GM12892 (cell line): Measurements from ENCODE around the gene COL7A1.

Experiments used
- DNase-seq: peaks from one replicate; pipeline ENCODE4 v3.0.0; 2011; ENCODE audit not compliant: insufficient read length
- FAIRE-seq: peaks from 2 replicates; lab custom pipeline; 2011; peaks lifted over from hg19 to GRCh38; lab: Jason Lieb, UNC
- POLR2A ChIP-seq: IDR thresholded peaks from 2 replicates; pipeline ENCODE4 v1.6.1; 2011; ENCODE audit warnings: low read depth, low read length, control low read depth
- POLR2AphosphoS5 ChIP-seq: IDR thresholded peaks from 2 replicates; pipeline ENCODE4 v1.6.1; 2011; ENCODE audit warnings: low read depth, low read length, control low read depth
- TAF1 ChIP-seq: IDR thresholded peaks from 2 replicates; pipeline ENCODE4 v1.6.1; 2011; ENCODE audit warnings: low read depth, mild to moderate bottlenecking, control low read depth, low read length, borderline replicate concordance

The COL7A1 gene

DNA sequence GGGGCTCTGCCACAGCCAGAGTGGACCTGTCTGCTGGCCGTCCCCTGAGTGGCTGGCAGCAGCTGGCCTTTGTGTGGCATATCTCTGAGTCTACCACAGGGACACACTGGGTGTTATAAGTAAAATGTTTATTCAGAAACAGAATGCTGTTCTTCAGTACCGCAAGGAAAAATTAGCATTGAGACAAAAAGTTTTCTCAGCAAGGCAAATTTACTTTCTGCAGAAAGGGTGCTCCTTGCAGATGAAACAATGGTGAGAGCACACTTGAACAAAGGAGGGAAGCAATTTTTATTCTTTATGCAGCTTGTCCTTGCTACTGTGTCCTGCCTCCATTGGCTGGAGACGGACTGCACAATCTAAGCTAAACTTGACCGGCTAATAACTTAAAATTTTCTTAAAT lies 22.4 kb upstream of the COL7A1 start:
- FAIRE-seq = no peak

GRCh38 chr3:48614044-48614443 lies 18.9 kb upstream of the COL7A1 start:
- TF ChIP-seq POLR2A = no peak
- DNase-seq = no peak
- no peak for FAIRE-seq

More for the DNA sequence above, 22.4 kb upstream of the COL7A1 start:
- no peak for DNase-seq
- TF ChIP-seq POLR2AphosphoS5 (no peak), POLR2A (no peak), TAF1 (no peak)

GRCh38 chr3:48612309-48612708 lies 17.2 kb upstream of the COL7A1 start:
- TF ChIP-seq TAF1 (no peak), POLR2A (no peak), POLR2AphosphoS5 (no peak)
- DNase-seq (no peak), FAIRE-seq (no peak)

GRCh38 chr3:48609088-48610005 lies 14.2 kb upstream of the COL7A1 start, which contains the start of gene UQCRC1:
UQCRC1 (minus strand) TSS chr3:48609646; CDS start chr3:48609620, 26 bp downstream.
- FAIRE-seq (peak; percentile 100), DNase-seq (peak; percentile 97)
- TF ChIP-seq POLR2AphosphoS5 (peak; percentile 88), TAF1 (peak; percentile 86), POLR2A (peak; percentile 97)

DNA sequence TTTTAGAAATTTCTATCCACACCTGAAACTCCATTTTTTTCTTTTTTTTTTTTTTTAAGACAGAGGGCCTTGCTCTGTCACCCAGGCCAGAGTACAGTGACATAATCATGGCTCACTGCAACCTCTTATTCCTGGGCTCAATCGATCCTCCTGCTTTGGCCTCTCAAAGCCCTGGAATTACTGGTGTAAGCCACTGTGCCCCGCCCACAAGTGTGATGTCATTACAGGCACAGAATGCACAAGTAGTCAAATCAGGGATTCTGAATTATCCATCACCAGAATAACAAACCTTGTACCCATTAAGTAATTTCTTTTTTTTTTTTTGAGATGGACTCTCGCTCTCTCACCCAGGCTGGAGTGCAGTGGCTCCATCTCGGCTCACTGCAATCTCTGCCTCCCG lies 12.4 kb upstream of the COL7A1 start:
- TF ChIP-seq POLR2AphosphoS5 (no peak), POLR2A (no peak), TAF1 (no peak)
- DNase-seq = no peak
- FAIRE-seq = no peak

GRCh38 chr3:48601622-48601994 lies 6.5 kb upstream of the COL7A1 start:
- FAIRE-seq = no peak
- TF ChIP-seq TAF1 = no peak
- TF ChIP-seq POLR2A = no peak
- no peak for TF ChIP-seq POLR2AphosphoS5

GRCh38 chr3:48600711-48601621 lies 5.8 kb upstream of the COL7A1 start:
- FAIRE-seq = no peak

More at GRCh38 chr3:48601622-48601994, 6.5 kb upstream of the COL7A1 start:
- no peak for DNase-seq

GRCh38 chr3:48599509-48600285 lies 4.6 kb upstream of the COL7A1 start:
- DNase-seq (no peak), FAIRE-seq (no peak)
- no peak for TF ChIP-seq TAF1
- TF ChIP-seq POLR2A = no peak
- no peak for TF ChIP-seq POLR2AphosphoS5

More at GRCh38 chr3:48600711-48601621, 5.8 kb upstream of the COL7A1 start:
- TF ChIP-seq POLR2A (no peak), POLR2AphosphoS5 (no peak), TAF1 (no peak)
- no peak for DNase-seq

GRCh38 chr3:48599077-48599501 lies 4.0 kb upstream of the COL7A1 start:
- no peak for TF ChIP-seq POLR2AphosphoS5
- TF ChIP-seq POLR2A = no peak
- TF ChIP-seq TAF1 = no peak
- DNase-seq = no peak
- FAIRE-seq = no peak

DNA sequence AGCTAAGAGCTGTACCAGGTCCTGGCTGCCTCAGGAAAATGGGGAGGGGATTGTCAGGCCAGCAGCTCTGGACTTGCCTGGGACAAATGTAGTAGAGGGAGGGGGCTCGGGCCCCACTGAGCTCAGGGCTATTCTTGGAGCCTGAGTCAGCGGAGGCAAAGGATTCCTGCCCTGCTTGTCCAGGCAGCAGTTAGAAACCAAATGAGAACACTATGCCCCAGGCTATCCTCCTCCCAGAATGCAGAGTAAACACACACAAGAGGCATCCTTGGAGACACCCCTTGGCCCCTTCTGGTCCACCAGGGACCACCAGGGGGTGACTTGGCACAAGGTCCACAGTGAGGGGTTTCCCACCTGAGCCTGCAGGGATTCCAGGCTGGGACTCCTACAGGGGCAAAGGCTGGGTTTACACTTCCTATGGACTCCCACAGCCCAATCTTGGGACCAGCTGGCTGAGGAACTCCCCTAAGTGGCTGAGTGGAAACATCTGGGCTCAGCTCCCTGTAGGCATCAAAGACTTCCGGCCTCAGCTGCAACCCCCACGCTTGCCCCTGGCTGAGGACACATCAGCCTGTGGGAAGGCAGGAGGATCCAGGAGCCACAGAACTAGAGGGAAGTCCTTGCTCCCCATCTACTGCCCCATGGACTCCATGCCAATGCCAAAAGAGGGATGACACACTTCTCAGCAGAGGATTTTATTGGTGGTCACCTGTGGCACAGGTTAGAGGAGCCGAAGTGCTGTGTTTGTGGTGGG lies 3.4 kb upstream of the COL7A1 start:
- DNase-seq = no peak
- FAIRE-seq = no peak

More for the DNA sequence above, 3.4 kb upstream of the COL7A1 start:
- TF ChIP-seq POLR2A = no peak
- no peak for TF ChIP-seq POLR2AphosphoS5
- TF ChIP-seq TAF1 = no peak
